Non-pigmented ciliary epithelial cell (primary cell): ENCODE data around the gene TP53BP2.

ENCODE experiments used
- DNase-seq: peaks from one replicate; pipeline ENCODE4 v3.0.0-alpha.2; 2010; ENCODE audit warnings: low read depth

The TP53BP2 gene

DNA sequence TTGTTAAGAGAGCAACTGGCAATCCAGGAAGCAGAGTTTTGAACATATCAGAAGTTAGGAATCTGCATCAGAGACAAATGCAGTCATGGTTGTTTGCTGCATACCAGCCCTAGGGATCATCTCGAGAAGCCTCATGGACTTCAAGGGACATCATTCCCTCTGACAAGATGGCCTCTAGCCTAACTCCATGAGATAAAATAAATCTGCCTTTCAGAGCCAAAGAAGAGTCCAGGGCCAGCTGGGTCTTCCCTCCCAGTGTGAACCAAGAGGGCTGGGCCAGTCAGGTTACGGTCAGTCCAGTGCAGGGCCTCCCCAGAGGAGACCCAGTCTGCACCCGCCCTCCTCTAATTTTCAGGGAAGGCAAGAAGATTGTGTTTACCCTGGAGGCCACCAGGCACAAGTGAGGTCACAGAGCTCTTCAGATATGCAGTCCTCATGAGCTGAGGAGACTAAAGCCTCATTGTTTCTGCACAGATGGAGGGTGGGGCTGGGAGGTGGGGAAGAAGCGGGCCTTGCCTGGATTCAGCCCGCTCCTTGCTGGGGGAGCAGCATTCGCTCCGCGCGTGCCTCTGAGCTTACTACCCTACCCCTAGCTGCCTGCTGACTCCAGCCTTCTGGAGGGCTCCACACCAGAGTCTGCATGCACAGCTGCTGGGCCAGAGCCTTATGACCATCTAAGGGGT lies 80.6 kb downstream of the TP53BP2 start:
- DNase-seq: no peak

- no peak for DNase-seq
These were observed 81.9 kb downstream of the TP53BP2 start for GRCh38 chr1:223763881-223764280.

DNA sequence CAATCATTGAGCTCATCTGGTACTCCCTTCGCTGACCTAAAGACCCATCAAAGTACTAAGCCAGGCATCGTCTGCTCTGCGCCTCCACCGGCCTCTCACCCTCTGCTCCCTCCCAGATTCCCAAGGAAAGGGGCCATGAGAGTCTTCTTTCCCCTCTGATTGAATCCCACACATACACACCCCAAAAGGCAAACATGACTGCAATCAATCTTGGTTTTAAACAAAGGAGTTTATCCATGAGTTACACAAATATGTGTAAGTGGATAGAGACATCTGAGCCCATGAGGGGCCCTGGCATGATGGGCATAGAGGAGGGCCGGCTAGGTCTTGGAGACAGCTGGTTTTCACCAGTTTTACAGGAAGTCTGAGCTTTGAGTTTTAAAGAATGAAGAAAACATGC lies 82.5 kb downstream of the TP53BP2 start:
- DNase-seq: no peak

GRCh38 chr1:223761411-223761810 lies 84.3 kb downstream of the TP53BP2 start:
- no peak for DNase-seq

DNA sequence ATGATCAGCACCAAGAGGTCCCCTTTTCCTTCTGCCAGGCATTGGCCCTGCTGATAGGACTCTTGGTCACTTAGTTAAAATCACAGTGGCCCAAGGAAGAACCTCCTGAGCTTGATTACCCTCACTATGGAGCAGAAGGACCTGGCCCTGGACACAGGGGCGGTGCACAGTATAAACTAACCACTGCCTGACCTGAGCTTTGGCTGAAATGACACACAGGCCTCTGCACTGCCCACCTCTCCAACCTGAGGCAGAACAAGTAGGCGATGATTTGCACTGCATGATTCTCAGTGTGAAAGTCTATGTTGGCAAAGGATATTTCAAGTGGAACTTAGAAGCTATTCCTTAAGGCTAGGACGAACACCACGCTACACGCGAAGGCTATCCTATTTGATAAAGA lies 84.9 kb downstream of the TP53BP2 start:
- no peak for DNase-seq

DNA sequence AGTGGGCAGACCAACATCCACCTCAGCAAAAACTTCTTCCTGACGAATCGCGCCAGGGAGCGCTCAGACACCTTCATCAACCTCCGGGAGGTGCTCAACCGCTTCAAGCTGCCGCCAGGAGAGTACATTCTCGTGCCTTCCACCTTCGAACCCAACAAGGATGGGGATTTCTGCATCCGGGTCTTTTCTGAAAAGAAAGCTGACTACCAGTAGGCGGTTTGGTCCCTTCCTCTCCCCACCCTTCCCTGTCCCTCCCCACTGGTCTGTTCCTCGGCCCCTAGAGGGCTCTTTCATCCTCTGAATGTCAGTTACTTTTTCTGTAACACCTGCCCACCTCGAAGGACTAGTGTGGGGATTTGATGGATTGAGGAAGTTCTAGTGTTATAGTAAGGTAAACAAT lies 86.5 kb downstream of the TP53BP2 start:
- no peak for DNase-seq

GRCh38 chr1:223758734-223759133 lies 87.0 kb downstream of the TP53BP2 start:
- no peak for DNase-seq

DNA sequence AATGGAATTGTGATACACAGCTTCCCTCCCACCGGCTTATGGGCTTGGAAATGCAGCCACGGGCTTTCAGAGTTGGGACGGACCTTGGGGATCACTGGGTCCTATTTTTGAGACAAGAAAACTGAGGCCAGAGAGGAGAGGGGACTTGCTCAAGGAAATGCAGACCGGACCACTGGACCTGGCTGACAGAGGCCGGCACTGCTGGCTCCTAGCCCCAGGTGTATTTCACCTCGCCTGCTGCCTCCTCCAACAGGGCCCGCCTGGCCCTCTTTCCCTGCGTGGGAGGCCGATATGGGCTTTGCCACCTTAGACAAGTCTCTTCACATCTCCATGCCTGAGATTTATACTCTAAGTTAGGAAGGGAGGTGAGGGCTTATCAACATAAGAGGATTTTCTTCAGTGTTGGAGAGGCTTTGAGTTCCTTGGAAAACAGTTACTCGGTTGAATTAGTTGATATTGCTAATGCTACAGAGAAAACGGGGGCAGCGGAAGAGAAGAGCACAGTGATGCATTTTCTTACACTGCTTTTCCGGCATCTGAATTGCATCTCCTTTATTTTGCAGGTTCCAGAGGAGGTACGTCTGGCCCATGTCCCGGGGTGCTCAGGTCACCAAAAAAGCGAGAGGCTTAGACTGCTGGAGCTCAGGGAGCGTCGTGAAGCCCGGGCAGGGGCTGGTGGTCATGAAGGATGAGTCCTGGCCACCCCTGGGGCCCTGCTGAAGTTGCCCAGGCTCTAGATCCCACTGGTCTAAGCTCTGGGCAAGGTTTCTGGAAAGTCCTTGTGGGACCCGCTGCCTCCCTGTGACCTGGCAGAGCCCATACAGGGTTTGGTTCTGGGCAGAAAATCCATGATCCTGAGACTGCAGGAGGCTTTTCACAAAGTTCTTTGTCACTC lies 88.7 kb downstream of the TP53BP2 start:
- DNase-seq: no peak

- no peak for DNase-seq
These were observed 89.6 kb downstream of the TP53BP2 start for GRCh38 chr1:223755992-223756775.

DNA sequence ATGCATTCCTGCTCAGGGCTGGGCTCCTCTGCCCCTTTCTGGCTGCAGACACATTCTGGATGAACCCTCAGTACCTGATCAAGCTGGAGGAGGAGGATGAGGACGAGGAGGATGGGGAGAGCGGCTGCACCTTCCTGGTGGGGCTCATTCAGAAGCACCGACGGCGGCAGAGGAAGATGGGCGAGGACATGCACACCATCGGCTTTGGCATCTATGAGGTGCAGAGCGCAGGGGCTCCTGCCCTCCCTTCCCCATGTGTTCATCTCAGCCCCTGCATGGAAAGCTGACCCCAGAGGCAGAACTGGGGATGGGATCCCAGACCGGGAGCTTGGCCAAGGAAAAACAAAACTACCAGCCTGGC lies 90.3 kb downstream of the TP53BP2 start:
- DNase-seq: no peak

DNA sequence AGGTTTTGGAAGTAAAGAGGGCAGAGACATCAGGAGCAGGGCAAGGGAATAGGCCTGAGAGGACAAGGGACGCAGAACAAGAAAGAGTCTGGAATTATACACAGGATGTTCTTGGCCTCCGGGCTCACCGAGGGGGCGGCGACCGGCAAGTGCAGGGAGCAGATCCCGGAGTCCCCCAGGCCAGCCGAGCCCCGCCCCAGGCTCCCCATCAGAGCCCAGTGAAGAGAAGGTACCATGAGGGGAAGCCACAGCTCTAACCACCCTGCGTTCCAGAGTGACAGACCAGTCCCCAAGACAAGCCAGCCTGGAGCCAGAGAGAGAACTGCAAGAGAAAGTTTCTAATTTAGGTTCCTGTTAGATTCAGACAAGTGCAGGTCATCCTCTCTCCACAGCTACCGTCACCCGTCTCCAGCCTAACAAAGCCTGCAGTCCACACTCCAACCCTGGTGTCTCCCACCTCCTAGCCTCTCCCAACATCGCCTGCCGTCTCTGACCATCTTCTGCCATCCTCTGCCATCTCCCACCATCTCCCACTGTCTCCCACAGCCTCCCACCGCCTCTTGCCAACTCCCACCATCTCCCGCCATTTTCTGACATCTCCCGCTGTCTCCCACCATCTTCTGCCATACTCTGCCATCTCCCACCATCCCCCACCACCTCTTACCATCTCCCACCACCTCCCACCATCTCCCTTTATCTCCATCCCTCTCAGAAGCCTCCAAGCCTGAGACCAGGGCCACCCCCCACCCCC lies 90.9 kb downstream of the TP53BP2 start:
- no peak for DNase-seq

GRCh38 chr1:223752721-223753515 lies 92.8 kb downstream of the TP53BP2 start:
- DNase-seq: no peak

GRCh38 chr1:223751696-223752095 lies 94.1 kb downstream of the TP53BP2 start:
- no peak for DNase-seq

GRCh38 chr1:223750730-223751570 lies 94.8 kb downstream of the TP53BP2 start:
- no peak for DNase-seq

GRCh38 chr1:223748773-223749733 lies 96.7 kb downstream of the TP53BP2 start:
- no peak for DNase-seq

- DNase-seq: no peak
These were observed 97.4 kb downstream of the TP53BP2 start for GRCh38 chr1:223748405-223748772.

DNA sequence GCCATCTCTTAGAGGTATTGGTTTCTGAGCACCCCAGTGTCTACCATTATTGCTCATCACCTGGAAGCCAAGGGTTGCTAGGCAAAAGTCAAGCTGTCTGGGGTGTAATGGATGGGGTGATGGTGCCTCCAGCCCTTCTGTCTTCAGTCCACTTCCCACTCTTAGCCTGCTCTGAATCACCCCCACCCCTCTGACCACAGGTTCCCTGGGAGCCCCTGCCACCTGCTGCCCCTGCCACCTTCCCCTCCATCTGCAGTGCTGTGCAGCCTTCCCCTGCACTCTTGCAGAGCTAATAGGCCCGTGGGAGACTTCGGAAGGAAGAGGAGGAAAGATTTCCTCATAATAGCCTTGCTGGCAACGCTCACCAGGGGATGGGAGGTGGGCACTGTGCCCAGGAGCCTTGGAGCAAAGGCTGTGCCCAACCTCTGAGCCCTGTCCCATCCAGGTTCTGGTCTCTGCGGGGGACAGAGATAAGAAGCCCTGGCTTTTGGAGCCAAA lies 97.9 kb downstream of the TP53BP2 start:
- DNase-seq: no peak

GRCh38 chr1:223745731-223746130 lies 100.0 kb downstream of the TP53BP2 start:
- DNase-seq: no peak
